ENCODE measurements around the gene CAST.
"Not testable (repeated sequence)": the region's sequence is repeated elsewhere in the genome, so short reads cannot be mapped to it uniquely, and the experiment has no call there.

The CAST gene

GRCh38 chr5:96741106-96741505 lies 78.9 kb downstream of the CAST start:
- H3K4me3 ChIP-seq (ENCODE audit: low read depth, low read length): no peak overlapping the region
- no peak for DNase-seq (ENCODE audit: low read depth)
- no peak for TF ChIP-seq CTCF (IDR thresholded peaks at IDR 0.05; ENCODE audit: low read depth, low read length, missing control alignments)

GRCh38 chr5:96741891-96742309 lies 79.7 kb downstream of the CAST start:
- H3K4me3 ChIP-seq (ENCODE audit: low read depth, low read length): no peak overlapping the region
- no peak for TF ChIP-seq CTCF (IDR thresholded peaks at IDR 0.05; ENCODE audit: low read depth, low read length, missing control alignments)
- no peak for DNase-seq (ENCODE audit: low read depth)

- no peak overlapping the region for H3K4me3 ChIP-seq (ENCODE audit: low read depth, low read length)
- TF ChIP-seq CTCF (IDR thresholded peaks at IDR 0.05; ENCODE audit: low read depth, low read length, missing control alignments): no peak
- no peak for DNase-seq (ENCODE audit: low read depth)
Observed at GRCh38 chr5:96742538-96742937, 80.4 kb downstream of the CAST start.

GRCh38 chr5:96743065-96743768 lies 81.0 kb downstream of the CAST start:
- H3K4me3 ChIP-seq (ENCODE audit: low read depth, low read length): no peak overlapping the region
- no peak for DNase-seq (ENCODE audit: low read depth)
- TF ChIP-seq CTCF (IDR thresholded peaks at IDR 0.05; ENCODE audit: low read depth, low read length, missing control alignments): no peak

GRCh38 chr5:96743805-96744204 lies 81.6 kb downstream of the CAST start:
- no peak for TF ChIP-seq CTCF (IDR thresholded peaks at IDR 0.05; ENCODE audit: low read depth, low read length, missing control alignments)
- H3K4me3 ChIP-seq (ENCODE audit: low read depth, low read length): no peak overlapping the region
- DNase-seq (ENCODE audit: low read depth): no peak

GRCh38 chr5:96744218-96744617 lies 82.0 kb downstream of the CAST start:
- H3K4me3 ChIP-seq (ENCODE audit: low read depth, low read length); DNase-seq (ENCODE audit: low read depth): not testable (repeated sequence)

GRCh38 chr5:96745025-96745424 lies 82.8 kb downstream of the CAST start:
- H3K4me3 ChIP-seq (ENCODE audit: low read depth, low read length): no peak overlapping the region
- DNase-seq (ENCODE audit: low read depth): no peak
- TF ChIP-seq CTCF (IDR thresholded peaks at IDR 0.05; ENCODE audit: low read depth, low read length, missing control alignments): no peak

Data from GM12864 (cell line).